SU-DHL-6 (cell line): ENCODE measurements around the gene POLR2F.

Source experiments
- CTCF ChIP-seq: fragments of 200-600 bp; sonication (generic); IDR thresholded peaks from one replicate; pipeline ENCODE4 v1.5.1; 2017; ENCODE audit warnings: antibody characterized with exemption, mild to moderate bottlenecking, low read length, moderate library complexity; ENCODE audit not compliant: insufficient read depth, poor library complexity, severe bottlenecking
- EZH2phosphoT487 ChIP-seq: fragments of 200-600 bp; sonication (generic), shearing (Covaris generic); conservative IDR thresholded peaks from 2 replicates; pipeline ENCODE4 v1.6.1; 2018; ENCODE audit warnings: mild to moderate bottlenecking, antibody characterized with exemption, low read length, moderate library complexity, mixed read lengths

DNA sequence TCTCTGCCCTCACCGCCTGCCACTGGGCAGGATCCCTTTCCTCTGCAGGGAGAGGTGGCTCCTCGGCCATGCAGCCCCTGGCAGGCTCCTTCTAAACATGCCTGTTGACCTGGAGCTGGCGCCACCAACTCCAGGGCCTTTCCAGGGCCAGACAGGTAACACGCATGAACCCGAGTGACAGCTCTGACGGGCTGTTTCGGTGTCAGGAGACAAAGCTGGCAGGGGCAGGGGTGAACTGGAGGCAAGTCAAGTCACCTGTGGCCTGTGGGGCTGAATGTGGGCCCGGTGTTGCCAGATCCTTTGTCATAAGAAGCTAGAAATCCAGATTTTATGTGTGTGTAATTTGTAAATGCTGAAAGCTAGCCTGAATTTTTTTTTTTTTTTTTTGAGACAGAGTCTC, 11.4 kb upstream of the POLR2F start:
- TF ChIP-seq CTCF (no peak), EZH2phosphoT487 (no peak)
